HL-60 (cell line): ENCODE results near the gene CST9.

Experiments
- GABPA ChIP-seq: IDR thresholded peaks from 2 replicates; pipeline ENCODE4 v1.6.1; 2012; ENCODE audit warnings: low read depth
- TF ChIP-seq, protein P1 (sequence below): IDR thresholded peaks from one replicate; pipeline ENCODE4 v1.5.1; 2011; ENCODE audit warnings: low read length, control low read depth, inconsistent platforms; ENCODE audit not compliant: insufficient read depth

DNA sequence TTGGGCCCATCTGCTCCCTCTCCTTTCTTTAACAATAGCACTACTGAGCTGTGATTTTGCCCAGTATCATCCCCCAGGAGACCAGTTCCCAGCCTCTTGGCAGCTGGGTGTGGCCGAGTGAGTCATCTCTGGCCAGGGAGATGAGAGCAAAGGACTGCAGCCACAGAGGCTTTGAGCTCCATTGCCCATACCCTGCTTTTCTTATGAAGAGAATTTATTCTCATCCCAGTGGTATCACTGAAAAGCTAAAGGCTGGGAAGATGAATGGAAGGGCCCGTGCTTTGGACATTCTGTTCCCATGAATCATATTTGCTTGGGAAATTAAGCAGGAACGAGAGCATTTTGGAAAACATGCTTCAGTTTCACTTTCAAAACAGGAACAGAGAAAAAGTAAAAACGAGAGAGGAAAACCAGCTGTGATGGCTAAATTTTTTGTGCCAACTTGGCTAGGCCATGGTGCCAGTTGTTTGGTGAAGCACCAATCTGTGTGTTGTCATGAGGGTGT lies 17.2 kb upstream of the CST9 start:
- TF ChIP-seq, protein P1, sequence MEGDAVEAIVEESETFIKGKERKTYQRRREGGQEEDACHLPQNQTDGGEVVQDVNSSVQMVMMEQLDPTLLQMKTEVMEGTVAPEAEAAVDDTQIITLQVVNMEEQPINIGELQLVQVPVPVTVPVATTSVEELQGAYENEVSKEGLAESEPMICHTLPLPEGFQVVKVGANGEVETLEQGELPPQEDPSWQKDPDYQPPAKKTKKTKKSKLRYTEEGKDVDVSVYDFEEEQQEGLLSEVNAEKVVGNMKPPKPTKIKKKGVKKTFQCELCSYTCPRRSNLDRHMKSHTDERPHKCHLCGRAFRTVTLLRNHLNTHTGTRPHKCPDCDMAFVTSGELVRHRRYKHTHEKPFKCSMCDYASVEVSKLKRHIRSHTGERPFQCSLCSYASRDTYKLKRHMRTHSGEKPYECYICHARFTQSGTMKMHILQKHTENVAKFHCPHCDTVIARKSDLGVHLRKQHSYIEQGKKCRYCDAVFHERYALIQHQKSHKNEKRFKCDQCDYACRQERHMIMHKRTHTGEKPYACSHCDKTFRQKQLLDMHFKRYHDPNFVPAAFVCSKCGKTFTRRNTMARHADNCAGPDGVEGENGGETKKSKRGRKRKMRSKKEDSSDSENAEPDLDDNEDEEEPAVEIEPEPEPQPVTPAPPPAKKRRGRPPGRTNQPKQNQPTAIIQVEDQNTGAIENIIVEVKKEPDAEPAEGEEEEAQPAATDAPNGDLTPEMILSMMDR, result no peak
- TF ChIP-seq GABPA, result no peak
